Measurements from ENCODE around the gene MFNG.
"Not testable (repeated sequence)": the region's sequence is repeated elsewhere in the genome, so short reads cannot be mapped to it uniquely, and the experiment has no call there.

The MFNG gene, protein sequence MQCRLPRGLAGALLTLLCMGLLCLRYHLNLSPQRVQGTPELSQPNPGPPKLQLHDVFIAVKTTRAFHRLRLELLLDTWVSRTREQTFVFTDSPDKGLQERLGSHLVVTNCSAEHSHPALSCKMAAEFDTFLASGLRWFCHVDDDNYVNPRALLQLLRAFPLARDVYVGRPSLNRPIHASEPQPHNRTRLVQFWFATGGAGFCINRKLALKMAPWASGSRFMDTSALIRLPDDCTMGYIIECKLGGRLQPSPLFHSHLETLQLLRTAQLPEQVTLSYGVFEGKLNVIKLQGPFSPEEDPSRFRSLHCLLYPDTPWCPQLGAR

DNA sequence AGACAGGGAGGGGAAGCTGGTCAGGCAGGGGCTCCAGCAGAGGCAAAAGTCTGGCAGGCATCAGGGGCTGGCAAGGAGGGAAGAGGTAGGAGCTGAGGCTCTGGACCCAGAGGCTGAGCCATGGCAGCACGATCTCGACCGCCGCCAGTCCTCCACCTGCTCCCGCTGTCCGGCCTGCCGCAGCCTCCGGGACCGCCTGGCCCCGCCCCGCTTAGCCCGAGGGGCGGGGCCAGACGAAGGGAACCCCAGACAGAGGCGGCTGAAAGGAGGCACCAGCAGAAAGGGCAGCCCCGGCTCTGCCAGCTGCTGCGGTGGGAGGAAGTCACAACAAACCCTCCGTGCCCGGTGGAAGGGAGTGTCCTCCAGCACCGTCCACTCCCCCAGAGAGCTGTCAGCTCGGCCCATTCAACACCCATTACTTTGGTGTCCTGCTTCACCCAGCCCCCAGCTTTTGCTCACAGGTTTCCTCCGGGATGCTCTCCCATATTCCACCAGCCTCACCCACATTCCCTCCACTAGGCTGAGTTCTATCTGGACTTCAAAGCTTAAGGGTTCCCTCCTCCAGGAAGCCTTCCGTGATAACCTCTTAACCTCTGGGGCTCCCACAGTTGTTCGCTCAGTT, at the start of gene MFNG:
TSS of gene MFNG (minus strand) at position 161 of the 622 bp plus-strand sequence. CDS start 207 bp downstream, outside the sequence.
- FAIRE-seq, result no peak

DNA sequence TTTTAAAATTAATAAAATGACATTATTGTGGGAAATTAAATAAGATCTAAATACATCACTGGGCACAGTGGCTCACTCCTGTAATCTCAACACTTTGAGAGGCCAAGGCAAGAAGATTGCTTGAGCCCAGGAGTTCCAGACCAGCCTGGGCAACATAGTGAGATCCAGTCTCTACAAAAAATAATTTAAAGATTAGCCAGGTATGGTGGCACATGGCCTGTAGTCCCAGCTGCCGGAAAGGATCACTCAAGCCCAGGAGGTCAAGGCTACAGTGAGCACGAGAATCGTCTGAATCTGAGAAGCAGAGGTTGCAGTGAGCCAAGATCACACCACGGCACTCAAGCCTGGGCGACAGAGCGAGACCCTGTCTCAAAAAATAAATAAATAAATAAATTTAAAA, 49.0 kb upstream of the MFNG start:
- no peak for FAIRE-seq

DNA sequence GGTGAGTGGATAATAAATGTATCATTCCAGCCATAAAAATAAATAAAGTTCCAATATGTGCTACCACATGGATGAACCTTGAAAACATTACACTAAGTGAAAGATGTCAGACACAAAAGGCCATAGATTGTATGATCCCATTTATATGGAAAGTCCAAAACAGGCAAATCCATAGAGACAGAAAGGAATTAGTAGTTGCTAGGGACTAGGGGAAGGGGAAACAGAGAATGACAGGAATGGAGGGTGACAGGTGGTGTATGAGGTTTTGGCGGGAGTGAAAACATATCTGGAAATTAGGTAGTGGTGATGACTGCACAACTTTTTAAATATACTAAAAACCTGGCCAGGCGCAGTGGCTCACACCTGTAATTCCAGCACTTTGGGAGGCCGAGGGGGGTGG, 48.3 kb upstream of the MFNG start:
- no peak for FAIRE-seq

DNA sequence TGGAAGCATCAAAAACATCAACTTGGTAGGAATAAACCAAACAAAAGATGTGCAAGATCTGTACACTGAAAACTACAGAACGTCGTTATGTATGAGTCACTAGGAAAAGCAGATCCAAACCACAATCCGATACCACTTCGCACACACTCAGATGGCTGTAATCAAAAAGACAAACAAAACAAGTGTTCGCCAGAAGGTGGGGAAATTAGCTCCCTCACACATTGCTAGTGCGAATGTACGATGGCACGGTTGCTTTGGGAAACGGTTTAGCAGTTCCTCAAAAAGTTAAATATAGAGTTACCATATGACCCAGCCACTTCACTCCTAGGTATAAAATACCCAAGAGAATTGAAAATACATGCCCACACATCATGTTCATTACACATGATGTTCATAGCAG, 47.8 kb upstream of the MFNG start:
- no peak for FAIRE-seq

DNA sequence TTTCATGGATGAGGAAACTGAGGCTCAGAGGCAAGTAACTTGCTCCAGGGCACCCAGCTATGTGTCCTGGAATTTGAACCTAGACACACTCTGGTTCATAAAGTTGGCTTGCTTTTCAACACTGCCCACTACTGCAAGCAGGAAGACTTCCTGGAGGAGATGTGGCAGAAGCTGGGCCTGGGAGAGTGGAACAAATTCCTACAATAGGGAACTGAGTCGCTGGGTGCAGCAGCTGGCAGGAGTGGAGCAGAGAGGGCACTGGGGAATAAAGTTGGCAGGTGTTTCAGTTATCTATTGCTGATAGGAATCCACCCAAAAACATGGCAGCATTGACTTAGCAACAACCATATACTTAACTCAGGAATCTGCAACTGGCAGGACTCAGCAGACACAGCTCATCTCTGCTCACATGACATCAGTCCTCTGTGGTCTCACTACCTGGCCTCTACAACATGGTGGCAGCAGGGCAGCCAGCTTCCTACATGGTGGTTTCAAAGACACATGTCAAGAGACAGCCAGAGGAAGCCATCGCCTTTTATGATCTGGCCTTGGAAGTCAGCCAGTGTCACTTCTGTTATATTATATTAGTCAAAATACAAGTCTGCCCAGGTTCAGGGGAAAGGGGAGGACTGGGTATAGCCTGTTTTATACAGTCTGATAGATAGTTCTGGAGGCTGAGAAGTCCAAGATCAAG, 43.6 kb upstream of the MFNG start:
- no peak for FAIRE-seq

DNA sequence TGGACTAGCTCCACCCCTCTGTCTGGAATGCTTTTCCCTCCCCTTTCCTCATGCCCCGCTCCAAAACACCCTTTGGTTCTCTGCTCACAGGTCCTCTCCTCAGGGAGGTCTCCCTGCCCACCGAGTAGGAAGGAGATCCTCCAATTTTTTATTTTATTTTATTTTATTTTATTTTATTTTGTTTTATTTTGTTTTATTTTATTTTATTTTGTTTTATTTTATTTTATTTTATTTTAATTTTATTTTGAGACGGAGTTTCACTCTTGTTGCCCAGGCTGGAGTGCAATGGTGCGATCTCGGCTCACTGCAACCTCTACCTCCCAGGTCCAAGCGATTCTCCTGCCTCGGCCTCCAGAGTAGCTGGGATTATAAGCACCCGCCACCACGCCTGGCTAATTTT, 41.8 kb upstream of the MFNG start:
- FAIRE-seq, result not testable (repeated sequence)

DNA sequence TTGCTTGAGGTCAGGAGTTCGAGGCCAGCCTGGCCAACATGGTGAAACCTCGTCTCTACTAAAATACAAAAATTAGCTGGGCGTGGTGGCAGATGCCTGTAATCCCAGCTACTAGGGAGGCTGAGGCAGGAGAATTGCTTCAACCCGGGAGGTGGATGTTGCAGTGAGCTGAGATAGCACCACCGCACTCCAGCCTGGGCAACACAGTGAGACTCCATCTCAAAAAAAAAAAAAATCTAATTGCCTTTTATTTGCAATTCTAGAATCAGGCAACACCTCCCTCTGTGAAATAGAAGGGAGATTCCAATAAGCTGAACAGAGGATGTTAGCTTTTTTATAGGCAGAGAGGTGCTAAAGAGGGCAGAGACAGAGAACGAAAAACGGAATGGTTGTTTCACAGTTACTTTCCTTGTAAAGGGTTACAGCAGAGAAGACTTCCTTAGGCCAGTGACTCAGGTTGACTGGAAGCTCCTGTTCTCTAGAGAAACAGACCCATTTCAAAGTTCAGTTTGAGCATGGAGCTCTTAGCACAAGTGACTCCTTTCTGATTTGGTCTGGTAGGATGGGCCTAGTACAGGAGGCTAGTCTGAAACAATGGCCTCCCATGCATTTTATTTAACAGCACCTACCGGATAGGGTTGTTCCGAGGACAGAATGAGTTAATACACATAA, 41.0 kb upstream of the MFNG start:
- not testable (repeated sequence) for FAIRE-seq

DNA sequence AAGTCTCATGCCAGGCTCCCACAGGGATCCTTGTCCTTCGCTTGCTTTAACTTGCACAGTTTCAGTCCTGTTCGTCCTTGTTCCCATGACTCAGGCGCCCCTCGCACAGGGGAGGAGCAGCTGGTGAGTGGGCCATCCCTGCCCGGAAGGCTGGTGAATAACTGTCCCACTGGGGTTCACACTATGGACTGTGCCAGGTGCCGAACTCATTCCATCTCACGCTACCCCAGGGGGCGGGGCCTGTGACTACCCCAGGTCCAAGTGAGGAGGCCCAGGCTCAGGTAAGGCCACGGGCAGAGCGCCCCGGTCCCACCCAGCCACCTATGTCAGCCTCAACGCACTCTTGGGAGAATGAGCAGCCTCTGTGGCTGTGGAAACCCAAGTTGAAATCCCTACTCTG, 40.2 kb upstream of the MFNG start:
- no peak for FAIRE-seq

DNA sequence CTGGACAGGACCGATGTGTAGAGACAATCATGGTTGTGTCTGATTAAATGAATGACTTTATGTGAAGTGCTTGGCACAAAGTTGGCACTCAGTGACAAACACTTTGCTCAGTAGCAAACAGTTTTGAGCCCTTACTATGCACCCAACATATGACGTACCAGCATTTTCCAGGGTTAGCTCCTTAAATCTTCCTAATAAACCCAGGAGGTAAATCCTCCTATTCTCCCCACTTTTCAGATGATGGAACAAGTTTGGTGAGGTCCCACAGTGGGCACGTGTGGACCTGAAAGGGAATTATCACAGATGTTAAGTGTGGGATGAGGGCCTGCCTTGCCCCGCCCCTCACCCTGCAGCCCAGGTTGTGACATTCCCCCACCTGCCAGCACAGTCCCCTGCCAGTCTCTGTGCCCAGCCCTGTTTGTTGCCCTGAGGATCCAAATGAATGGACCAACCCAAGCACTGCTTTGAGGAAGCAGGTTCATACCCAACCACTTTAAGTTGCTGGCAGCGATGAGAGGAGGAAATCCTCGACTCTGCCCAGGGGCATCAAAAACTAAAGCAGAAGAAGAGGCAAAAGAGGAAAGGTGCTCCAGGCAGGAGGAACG, 39.7 kb upstream of the MFNG start:
- no peak for FAIRE-seq

DNA sequence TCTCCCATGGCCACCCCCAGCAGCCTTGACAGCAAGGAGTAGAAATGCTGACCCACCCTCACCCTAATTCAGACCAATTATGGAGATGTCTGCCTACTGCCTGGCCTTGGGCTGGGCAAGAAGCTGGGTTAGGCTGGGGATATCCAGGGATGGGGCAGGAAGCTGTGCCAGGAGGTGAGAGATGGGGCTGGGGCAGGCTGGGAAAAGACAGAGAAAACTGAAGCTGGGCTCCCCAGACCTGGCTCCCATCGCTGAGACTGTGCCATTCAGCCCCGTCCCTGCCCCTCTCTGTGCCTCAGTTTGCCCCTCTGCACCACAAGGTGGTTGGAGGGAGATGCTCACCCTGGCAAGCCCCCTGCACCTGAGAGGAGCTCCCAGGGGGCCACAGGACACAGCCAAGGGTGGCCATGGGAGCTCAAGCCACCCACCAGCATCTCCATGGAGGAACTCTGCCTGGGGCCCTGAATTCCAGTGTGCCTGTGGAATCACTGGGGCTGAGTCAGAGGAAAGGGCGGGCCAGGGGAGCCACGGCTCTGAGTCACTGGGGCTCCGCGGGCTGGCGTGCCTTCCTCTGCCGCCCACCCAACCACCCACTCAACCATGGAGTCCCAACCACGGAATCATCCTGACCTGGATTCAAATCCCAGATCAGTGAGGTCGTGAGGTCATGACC, 39.0 kb upstream of the MFNG start:
- FAIRE-seq, result no peak

DNA sequence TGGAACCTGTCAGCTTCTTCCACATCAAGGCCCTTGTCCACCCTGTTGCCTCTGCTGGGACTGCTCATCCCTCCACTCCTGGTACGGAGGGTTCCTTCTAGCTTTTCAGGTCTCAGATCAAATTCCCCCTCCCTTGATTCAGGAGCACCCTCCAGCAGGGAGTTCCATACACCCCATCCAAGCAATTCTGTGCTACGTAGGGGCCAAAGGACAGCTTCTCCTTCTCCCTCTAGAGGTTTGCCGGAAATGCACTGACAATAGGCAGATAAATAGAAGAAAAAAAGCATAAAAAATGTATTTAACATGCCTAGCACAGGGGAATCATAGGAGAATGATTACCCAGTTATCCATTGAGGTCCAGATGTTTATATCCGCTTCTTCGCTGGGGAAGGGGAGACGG, 36.3 kb upstream of the MFNG start:
- no peak for FAIRE-seq

DNA sequence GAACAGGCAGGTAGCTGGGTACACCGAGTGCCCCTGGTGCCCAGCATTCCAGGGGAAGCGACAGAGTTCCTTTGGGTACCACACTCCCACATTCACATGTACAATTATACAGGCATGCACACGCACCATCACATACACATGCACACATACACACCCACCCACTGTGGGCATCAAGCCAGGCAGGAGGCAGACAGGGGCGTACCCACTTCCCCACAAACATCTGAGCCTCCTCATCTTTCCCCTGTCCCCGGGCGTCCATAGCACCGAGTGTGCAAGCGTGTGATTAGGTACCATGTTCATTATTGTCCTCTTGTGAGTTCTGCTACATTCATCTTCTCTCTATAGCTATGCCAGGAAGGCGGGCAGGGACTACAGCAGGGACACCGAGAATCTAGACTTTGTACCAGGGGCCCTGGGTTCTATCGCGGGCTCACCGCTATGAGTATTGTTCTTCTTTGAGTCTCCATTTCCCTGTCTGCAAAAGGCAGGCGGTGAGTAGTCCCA, 35.1 kb upstream of the MFNG start:
- FAIRE-seq, result no peak

DNA sequence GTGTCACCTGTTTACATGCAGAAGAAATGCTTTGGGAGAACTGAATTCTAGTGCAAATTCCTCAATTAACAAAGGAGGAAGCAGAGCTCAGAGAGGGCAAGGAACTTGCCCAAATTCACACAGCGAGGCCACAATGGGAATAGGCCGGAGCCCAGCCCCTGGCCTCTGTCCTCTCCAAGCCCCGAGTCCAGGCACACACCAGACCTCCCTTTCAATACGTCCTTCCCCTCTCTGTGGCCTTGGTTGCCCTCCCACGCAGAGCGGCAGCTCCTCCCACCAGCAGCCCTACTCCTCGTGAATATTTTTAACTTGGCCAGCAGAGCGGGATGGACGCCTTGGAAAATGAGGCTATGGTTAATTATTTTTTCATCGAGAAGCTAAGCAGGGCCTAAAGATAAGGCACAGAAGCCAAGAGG, 34.6 kb upstream of the MFNG start:
- FAIRE-seq, result no peak

DNA sequence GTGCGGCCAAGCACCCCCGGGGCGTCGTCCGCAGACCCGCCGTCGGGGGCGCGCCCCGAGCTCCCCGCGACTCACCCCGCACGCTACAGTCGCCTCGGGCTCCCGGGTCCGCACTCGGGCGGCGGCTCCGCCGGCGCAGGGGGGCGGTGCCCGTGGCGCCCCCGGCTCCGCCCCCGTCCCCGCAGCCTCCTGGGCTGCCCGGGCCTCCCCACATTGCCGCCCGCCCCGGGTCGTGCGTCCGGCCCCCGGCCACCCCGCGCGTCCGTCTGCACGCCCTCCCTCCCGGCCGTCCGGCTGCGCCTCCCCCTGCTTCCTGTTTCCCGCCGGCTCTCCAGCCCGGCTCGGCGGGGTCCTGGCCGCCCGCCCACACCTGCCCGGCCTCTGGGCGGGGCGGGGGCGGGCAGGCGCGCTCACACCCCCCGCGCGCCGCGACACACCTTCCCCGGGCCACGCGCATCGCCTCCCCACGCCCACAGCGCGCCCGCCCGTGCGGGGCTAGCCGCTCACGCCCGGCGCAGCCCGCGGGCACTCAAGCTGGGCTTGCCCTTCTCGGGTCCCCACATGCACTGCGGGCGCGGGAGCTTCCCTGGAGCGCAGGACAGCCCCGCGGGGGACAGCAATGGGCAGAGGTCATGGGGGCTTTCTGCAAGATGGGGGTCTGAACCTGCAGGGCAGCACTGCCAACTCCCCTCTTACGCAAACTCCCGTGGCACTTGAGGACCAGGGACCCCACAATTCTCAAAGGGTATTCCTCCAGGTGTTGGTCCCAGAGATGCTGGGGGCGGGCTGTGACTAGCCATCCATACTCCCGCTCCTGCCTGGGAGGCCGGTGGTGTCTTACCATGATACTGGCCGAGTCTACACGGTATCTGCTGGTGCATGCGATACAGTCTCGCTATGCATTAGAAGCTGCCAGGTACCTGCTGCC, 33.3 kb upstream of the MFNG start, which contains the start of gene CARD10:
TSS of gene CARD10 (minus strand) at position 148 of the 928 bp plus-strand sequence. CDS start 215 bp downstream, outside the sequence.
- no peak for FAIRE-seq

DNA sequence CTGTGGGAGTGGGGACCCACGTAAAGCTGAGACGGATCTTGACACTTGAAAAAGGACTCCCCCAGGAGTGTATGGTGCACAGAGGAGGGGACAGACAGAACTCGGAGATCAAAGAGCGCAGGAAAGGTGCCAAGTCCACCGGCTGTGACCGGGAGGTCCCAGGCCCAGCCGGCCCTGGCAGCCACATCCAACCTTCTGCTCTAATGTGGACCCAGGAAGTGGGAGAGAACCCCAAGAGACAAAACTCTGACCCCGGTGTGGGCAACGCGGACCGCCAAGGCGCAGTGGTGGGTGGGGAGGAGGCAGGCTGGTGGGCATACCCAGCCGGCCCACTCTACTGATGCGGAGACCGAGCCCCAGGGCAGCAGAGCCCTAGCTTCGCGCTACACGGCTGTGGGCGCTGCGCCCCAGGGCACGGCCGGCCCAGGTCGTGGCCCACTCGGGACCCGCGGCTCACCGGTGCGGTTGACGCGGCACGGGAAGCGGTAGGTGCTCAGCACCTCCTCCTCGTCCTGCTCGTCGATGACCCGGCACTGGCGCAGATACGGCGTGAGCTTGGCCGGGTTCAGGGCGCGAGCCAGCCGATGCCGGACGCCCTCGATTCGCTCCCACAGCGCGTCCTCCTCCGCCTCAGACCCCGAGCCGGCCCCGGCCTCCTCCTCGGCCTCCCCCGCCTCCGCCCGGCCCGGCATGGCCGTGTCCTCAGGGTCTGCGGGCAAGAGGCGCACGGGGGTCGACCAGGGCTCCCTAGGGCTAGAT, 32.5 kb upstream of the MFNG start:
- FAIRE-seq, result no peak

DNA sequence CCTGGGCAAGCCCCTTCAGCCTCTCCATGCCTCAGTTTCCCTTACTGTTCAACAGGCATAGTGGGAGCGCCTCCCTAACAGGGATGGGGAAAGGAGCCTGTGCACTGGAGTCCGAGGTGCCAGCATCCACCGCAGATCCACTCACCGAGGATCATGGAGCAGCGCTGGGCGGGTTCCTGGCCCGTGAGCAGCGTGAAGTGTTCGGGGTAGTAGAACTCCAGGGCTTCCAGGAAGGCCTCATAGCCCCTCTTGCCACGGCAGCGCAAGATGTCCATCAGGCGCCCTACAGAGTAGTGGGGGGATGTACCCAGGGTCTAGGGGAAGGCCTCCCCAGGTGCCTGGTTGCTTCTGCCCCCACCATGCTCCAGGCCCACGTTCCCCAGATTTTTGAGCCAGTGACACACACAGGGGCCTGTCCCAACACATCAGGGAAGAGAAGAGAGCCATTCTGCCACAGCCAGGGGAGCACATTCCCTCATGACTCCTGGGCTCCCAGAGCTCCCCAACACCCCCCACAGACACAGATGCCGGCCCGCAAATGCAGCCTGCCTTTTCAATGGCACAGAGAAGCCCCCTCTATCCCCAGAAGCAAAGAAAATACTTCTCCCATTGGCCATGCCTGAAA, 31.8 kb upstream of the MFNG start:
- FAIRE-seq, result no peak

DNA sequence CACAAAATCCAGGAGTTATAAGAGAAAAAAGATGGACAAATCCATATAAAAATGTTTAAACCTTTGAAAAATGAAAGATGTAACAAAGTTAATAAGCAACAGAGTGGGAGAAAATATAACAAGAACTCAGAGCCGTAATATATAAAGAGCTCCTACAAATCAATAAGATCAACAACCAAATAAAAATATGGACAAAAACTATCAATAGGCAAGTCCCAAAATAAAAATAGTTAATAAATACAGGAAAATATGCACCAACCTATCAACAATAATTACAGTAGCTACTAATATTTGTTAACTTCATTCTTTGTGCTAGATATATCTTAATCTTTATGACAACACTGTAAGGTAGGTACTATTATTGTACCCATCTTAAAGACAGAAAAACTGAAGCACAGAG, 30.3 kb upstream of the MFNG start:
- no peak for FAIRE-seq

DNA sequence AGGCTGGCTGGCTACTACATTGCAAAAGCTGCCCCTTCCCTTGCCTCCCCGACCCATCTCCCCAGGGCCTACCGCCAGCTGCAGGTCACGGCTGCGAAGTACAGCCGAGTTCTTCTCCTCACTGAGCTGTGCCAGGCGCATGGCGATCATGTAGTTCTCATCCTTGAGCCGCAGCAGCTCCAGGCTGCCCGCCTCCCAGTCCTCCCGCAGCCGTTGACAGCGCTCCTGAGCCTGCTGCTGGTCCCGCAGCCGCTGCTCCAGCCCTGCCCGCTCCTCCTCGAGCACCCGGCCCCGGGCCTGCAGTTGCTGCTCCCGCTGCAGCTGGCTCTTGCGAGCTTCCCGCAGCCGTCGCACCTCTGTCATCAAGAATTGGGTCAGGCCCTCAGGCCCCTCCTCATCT, 29.7 kb upstream of the MFNG start:
- FAIRE-seq, result no peak

DNA sequence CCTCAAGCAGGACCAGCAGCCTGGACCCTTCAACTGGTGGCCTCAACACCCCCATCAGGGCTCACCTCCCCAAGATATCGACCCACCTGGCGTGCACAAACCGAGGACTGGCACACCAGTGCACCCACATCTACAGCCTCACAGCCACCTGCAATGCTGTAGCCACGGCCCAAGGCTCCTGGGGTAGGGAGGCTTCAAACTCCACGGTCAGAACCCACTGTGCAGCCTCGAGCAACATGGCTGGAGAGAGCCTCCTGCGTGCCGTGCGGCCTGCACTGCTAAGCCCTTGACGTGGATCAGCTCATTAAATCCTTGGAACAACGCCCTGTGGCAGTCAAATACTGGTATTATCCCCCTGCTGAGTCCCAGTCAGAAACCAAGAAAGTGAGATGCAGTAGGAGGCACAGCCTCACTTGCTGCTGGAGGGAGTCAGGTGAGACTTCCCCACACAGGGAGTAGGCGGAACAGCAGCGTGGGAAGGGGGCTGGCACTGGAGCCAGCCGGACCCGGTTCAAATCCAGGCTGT, 28.4 kb upstream of the MFNG start:
- FAIRE-seq, result no peak
